GM12865 (cell line): ENCODE measurements around the gene IDH1.

ENCODE experiments used
- DNase-seq: peaks from one replicate; pipeline ENCODE4 v3.0.0; 2010; ENCODE audit warnings: low read depth
- H3K4me3 ChIP-seq: 2 replicates; pipeline ENCODE4 v1.5.1; 2011; ENCODE audit warnings: mild to moderate bottlenecking, low read depth, low read length, control low read depth
- CTCF ChIP-seq: IDR thresholded peaks from 2 replicates; pipeline ENCODE4 v1.5.1; 2011; ENCODE audit warnings: low read length, control low read depth, low read depth, inconsistent platforms; ENCODE audit not compliant: insufficient read depth; ENCODE audit errors: missing control alignments

Gene IDH1

GRCh38 chr2:208254871-208255556 lies at the start of gene IDH1:
TSS of gene IDH1 (minus strand) at chr2:208255071. CDS start at chr2:208251551, 3,520 bp downstream.
- peak within 1 kb of the TSS; percentile 93 for H3K4me3 ChIP-seq
- DNase-seq, result peak; percentile 91
- peak; percentile 45 for TF ChIP-seq CTCF

- no peak for TF ChIP-seq CTCF
- no peak for DNase-seq
- no peak overlapping the region for H3K4me3 ChIP-seq
These were observed 49.3 kb upstream of the IDH1 start for GRCh38 chr2:208304157-208304556.

GRCh38 chr2:208300847-208301618 lies 46.2 kb upstream of the IDH1 start:
- H3K4me3 ChIP-seq, result no peak overlapping the region
- no peak for TF ChIP-seq CTCF
- no peak for DNase-seq

GRCh38 chr2:208297961-208298360 lies 43.1 kb upstream of the IDH1 start:
- no peak for DNase-seq

GRCh38 chr2:208296610-208297009 lies 41.7 kb upstream of the IDH1 start:
- DNase-seq, result no peak
- no peak for TF ChIP-seq CTCF

More at GRCh38 chr2:208297961-208298360, 43.1 kb upstream of the IDH1 start:
- TF ChIP-seq CTCF, result no peak
- no peak overlapping the region for H3K4me3 ChIP-seq

GRCh38 chr2:208295834-208296233 lies 41.0 kb upstream of the IDH1 start:
- no peak for TF ChIP-seq CTCF
- no peak overlapping the region for H3K4me3 ChIP-seq

More at GRCh38 chr2:208296610-208297009, 41.7 kb upstream of the IDH1 start:
- H3K4me3 ChIP-seq, result no peak overlapping the region

GRCh38 chr2:208294482-208295024 lies 39.7 kb upstream of the IDH1 start:
- no peak overlapping the region for H3K4me3 ChIP-seq
- TF ChIP-seq CTCF, result no peak
- peak; percentile 52 for DNase-seq

More at GRCh38 chr2:208295834-208296233, 41.0 kb upstream of the IDH1 start:
- no peak for DNase-seq
